ENCODE data around the gene LDLRAD4.

DNA sequence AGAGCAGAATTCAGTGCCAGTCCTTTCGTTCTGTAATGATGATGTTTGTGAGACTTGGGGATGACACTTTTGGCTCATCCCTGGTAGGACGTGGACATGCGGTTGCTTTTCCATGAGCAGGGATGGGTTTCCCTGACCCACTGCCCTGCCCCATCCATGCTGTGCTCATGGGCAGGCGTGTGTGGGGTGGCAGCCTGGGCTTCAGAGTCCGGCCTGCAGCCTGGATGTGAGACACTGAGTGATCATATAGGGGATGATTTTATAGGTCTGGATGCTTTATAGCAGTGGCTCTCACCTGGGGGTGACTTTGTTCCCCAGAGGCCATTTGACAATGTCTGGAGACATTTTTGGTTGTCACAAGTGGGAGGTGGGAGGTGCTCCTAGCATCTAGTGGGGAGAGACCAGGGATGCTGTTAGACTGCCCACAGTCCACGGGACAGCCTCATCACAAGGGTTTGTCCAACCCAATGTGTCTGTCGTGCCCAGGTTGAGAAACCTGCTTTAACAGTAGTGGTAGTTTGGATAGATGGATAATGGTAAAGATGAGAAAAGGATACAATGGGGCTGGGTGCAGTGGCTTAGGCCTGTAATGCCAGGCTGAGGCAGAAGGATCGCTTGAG lies 38.9 kb downstream of the LDLRAD4 start:
- TF ChIP-seq, protein P1, sequence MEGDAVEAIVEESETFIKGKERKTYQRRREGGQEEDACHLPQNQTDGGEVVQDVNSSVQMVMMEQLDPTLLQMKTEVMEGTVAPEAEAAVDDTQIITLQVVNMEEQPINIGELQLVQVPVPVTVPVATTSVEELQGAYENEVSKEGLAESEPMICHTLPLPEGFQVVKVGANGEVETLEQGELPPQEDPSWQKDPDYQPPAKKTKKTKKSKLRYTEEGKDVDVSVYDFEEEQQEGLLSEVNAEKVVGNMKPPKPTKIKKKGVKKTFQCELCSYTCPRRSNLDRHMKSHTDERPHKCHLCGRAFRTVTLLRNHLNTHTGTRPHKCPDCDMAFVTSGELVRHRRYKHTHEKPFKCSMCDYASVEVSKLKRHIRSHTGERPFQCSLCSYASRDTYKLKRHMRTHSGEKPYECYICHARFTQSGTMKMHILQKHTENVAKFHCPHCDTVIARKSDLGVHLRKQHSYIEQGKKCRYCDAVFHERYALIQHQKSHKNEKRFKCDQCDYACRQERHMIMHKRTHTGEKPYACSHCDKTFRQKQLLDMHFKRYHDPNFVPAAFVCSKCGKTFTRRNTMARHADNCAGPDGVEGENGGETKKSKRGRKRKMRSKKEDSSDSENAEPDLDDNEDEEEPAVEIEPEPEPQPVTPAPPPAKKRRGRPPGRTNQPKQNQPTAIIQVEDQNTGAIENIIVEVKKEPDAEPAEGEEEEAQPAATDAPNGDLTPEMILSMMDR (conservative IDR thresholded peaks at IDR 0.05) = no peak
- TF ChIP-seq EZH2 (IDR thresholded peaks at IDR 0.05; ENCODE audit: low read depth) = no peak

Measured in PC-9 (cell line).